ENCODE results near the gene RSKR. TPM values are rescaled to one million over a fixed set of nuclear protein-coding genes. Genes with fewer than 3 reads are reported as not detected.

Gene RSKR
- total and polyA plus RNA-seq, 9 of the 15 experiments (the other 6 are each of a cell fraction or from before 2014, with no cell fraction given), result 1.4 to 42.3 (median 16.2) TPM

GRCh38 chr17:28580959-28581358 lies 33.0 kb downstream of the RSKR start:
- no peaks in the 10 kb centered on the region for H3K9me3 ChIP-seq (replicated peaks; ENCODE audit: control insufficient read depth, insufficient read depth, low read depth, low read length)
- no peak overlapping the region for H3K27ac ChIP-seq (ENCODE audit: extremely low read depth, low read depth, low read length)
- 100% methylated on average over 3 of the region's 3 CpGs for WGBS (ENCODE audit: insufficient coverage, low coverage, missing lambda C conversion rate)
- ATAC-seq (no peak), DNase-seq (ENCODE audit: extremely low read depth in 1 of 4, low spot score in 3 of 4) (no peak), FAIRE-seq (no peak)
- H3K4me1 ChIP-seq (replicated peaks in 1 of 2; ENCODE audit: control insufficient read depth in 2 of 2, insufficient read depth in 2 of 2, low read length in 2 of 2), result peaks cover 10 to 15% of the 10 kb centered on the region in 2 experiments
- TF ChIP-seq ZNF408 (CRISPR knock-in tag; IDR thresholded peaks at IDR 0.05; ENCODE audit: low read depth), result no peak
- peak; percentile 94 for TF ChIP-seq ZBTB40 (IDR thresholded peaks at IDR 0.05)
- TF ChIP-seq ZBTB40 (CRISPR knock-in tag; IDR thresholded peaks at IDR 0.05), result peak; percentile 71
- peak; percentile 42; the same call in 1 of the 2 replicates for TF ChIP-seq NFIC (IDR thresholded peaks at IDR 0.05)
- no TSS peak for BruUV-seq (replicated peaks)
- CTCF ChIA-PET (ENCODE audit: low intra/inter-chr PET ratio), result no interaction called here
- no peak overlapping the region for H3K9ac ChIP-seq (ENCODE audit: insufficient read depth in 1 of 2, low read depth in 2 of 2, low read length in 2 of 2)
- intact Hi-C loops (cut with micrococcal nuclease) (no loop called here), in situ Hi-C loops (cut with MboI) (no loop called here)
- peaks cover 85% of the 10 kb centered on the region for H3K36me3 ChIP-seq (ENCODE audit: control insufficient read depth, insufficient read depth, low read length)
- peaks cover 9% of the 10 kb centered on the region for H3K79me2 ChIP-seq (ENCODE audit: control insufficient read depth, insufficient read depth, low read length)
- POLR2A ChIA-PET, result interaction anchor here (1.2 to 16.7 kb wide), 2 partner anchors 10 to 14 kb away, joined by 6 to 274 read pairs; partner anchors contain the start of genes PIGS and SPAG5
- H2AFZ ChIP-seq (ENCODE audit: low read depth, low read length), result no peak overlapping the region
- no peak overlapping the region for H3K4me3 ChIP-seq
- H3K4me2 ChIP-seq (ENCODE audit: insufficient read depth, low read length), result no peak overlapping the region
- peaks cover 3% of the 10 kb centered on the region for H3K9me1 ChIP-seq (ENCODE audit: control insufficient read depth, insufficient read depth, low read length)
- no peaks in the 10 kb centered on the region for H3K27me3 ChIP-seq (ENCODE audit: control insufficient read depth in 2 of 2, insufficient read depth in 2 of 2, low read length in 2 of 2)
- 0 out of 2 replicates have a peak, but pooled peaks cover under 1% of the 10 kb centered on the region for H4K20me1 ChIP-seq (replicated peaks; ENCODE audit: control insufficient read depth, insufficient read depth, low read length)

Measured in K562 (cell line).